Fibroblast of skin of abdomen (primary cell): ENCODE measurements around the gene HNRNPLL. TPM values are rescaled to one million over a fixed set of nuclear protein-coding genes. Genes with fewer than 3 reads are reported as not detected.
A peak's percentile ranks its signal among the peaks of the same experiment; 100 is the strongest.
"Not testable (repeated sequence)": the region's sequence is repeated elsewhere in the genome, so short reads cannot be mapped to it uniquely, and the experiment has no call there.

Experiments
- DNase-seq: peaks from one replicate; pipeline ENCODE4 v3.0.0-alpha.2; 2013
- polyA plus RNA-seq, 2 experiments: library from polyadenylated mRNA; unstranded; fragments of 120-200 nt; gene quantifications; one replicate each; pipeline ENCODE4 v1.2.1, GENCODE V29; 2013; ENCODE audit not compliant: insufficient read length in 2 of 2

HNRNPLL gene
- 53.3 TPM for polyA plus RNA-seq (2013, experiment 1 of 2; ENCODE audit: insufficient read length)
- polyA plus RNA-seq (2013, experiment 2 of 2; ENCODE audit: insufficient read length): 50.8 TPM

- DNase-seq: peak; percentile 99
These were observed at the start of gene HNRNPLL for GRCh38 chr2:38602732-38603401. Gene HNRNPLL, minus strand, starts transcription at chr2:38602928. Its CDS starts 302 bp downstream, at chr2:38602626.

- no peak for DNase-seq
These were observed 48.0 kb upstream of the HNRNPLL start for GRCh38 chr2:38650717-38651116.

GRCh38 chr2:38650012-38650411, 47.3 kb upstream of the HNRNPLL start:
- DNase-seq: no peak

- no peak for DNase-seq
These were observed 46.5 kb upstream of the HNRNPLL start for GRCh38 chr2:38649176-38649728.

- no peak for DNase-seq
These were observed 45.5 kb upstream of the HNRNPLL start for GRCh38 chr2:38648107-38648761.

- not testable (repeated sequence) for DNase-seq
These were observed 41.2 kb upstream of the HNRNPLL start for GRCh38 chr2:38643683-38644511.

GRCh38 chr2:38643021-38643671, 40.4 kb upstream of the HNRNPLL start:
- no peak for DNase-seq

- not testable (repeated sequence) for DNase-seq
These were observed 39.8 kb upstream of the HNRNPLL start for GRCh38 chr2:38642373-38643017.

- no peak for DNase-seq
These were observed 33.3 kb upstream of the HNRNPLL start for GRCh38 chr2:38636069-38636468.

- no peak for DNase-seq
These were observed 32.4 kb upstream of the HNRNPLL start for GRCh38 chr2:38635139-38635538.

GRCh38 chr2:38634684-38635083, 32.0 kb upstream of the HNRNPLL start:
- no peak for DNase-seq

- DNase-seq: no peak
These were observed 31.2 kb upstream of the HNRNPLL start for GRCh38 chr2:38633895-38634294.

GRCh38 chr2:38632980-38633379, 30.3 kb upstream of the HNRNPLL start:
- DNase-seq: no peak

GRCh38 chr2:38631976-38632375, 29.2 kb upstream of the HNRNPLL start:
- no peak for DNase-seq

GRCh38 chr2:38629684-38630083, 27.0 kb upstream of the HNRNPLL start:
- no peak for DNase-seq

- no peak for DNase-seq
These were observed 24.7 kb upstream of the HNRNPLL start for GRCh38 chr2:38627391-38627790.

GRCh38 chr2:38626326-38627035, 23.8 kb upstream of the HNRNPLL start:
- no peak for DNase-seq

GRCh38 chr2:38622210-38622609, 19.5 kb upstream of the HNRNPLL start:
- DNase-seq: no peak

GRCh38 chr2:38621018-38621417, 18.3 kb upstream of the HNRNPLL start:
- DNase-seq: no peak

- no peak for DNase-seq
These were observed 17.7 kb upstream of the HNRNPLL start for GRCh38 chr2:38620282-38620977.
